Measurements from ENCODE around the gene HECTD1. TPM values are rescaled to one million over a fixed set of nuclear protein-coding genes. Genes with fewer than 3 reads are reported as not detected.

The HECTD1 gene
- 100 to 1,000 TPM; 222 to 294 (median 244) TPM for total RNA-seq

- no peak for TF ChIP-seq CTCF (IDR thresholded peaks at IDR 0.05; ENCODE audit: low read depth)
These were observed at the start of gene HECTD1 for GRCh38 chr14:31207755-31208545. Gene HECTD1, minus strand, starts transcription at chr14:31207793. Its CDS starts 1,857 bp downstream, at chr14:31205936.

GRCh38 chr14:31257244-31257553, 49.6 kb upstream of the HECTD1 start:
- TF ChIP-seq CTCF (IDR thresholded peaks at IDR 0.05; ENCODE audit: low read depth) = no peak

- no peak for TF ChIP-seq CTCF (IDR thresholded peaks at IDR 0.05; ENCODE audit: low read depth)
These were observed 49.1 kb upstream of the HECTD1 start for GRCh38 chr14:31256534-31257243.

GRCh38 chr14:31255286-31255685, 47.7 kb upstream of the HECTD1 start:
- no peak for TF ChIP-seq CTCF (IDR thresholded peaks at IDR 0.05; ENCODE audit: low read depth)

- TF ChIP-seq CTCF (IDR thresholded peaks at IDR 0.05; ENCODE audit: low read depth) = no peak
These were observed 46.3 kb upstream of the HECTD1 start for GRCh38 chr14:31253746-31254471.

- TF ChIP-seq CTCF (IDR thresholded peaks at IDR 0.05; ENCODE audit: low read depth) = no peak
These were observed 45.3 kb upstream of the HECTD1 start for GRCh38 chr14:31252865-31253264.

Measured in subcutaneous adipose tissue (tissue), 4 donors.